ENCODE data around the gene MCF2L. TPM values are rescaled to one million over a fixed set of nuclear protein-coding genes. Genes with fewer than 3 reads are reported as not detected.

The MCF2L gene
- total and polyA plus RNA-seq, 7 donors = 9.1 to 40.5 (median 20.3) TPM

- peak in 1 of 2 donors; percentile 15 for DNase-seq
- WGBS, 3 donors = 83 to 92% (median 88%) methylated on average over 13 of the region's 13 CpGs
Observed at GRCh38 chr13:113090415-113090770, 121.4 kb downstream of the MCF2L start.

DNA sequence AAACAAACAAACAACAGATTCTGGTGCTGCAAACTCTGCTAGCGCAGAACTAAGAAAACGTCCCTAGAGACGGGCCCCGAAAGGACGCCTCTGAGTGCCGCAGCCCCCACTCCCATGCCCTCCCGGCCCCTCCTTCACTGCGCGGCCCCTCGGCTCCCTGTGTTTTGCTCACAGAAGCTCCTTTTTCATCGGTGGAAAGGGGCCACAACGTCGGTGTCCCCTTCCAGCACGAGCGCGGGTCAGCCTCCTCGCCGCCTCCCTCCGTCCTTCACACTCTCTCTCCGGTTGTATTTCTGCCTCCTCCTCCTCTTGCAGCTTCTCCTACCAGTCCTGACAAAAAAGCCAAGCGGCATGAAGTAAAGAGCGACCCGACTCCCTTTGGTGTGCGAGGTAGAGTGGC, 121.8 kb downstream of the MCF2L start:
- Histone ChIP-seq H3K9me3 (no peaks in the 10 kb centered on the region), H3K4me3 (no peak overlapping the region), H3K36me3 (ENCODE audit: insufficient read depth in 1 of 2, low read depth in 1 of 2) (peaks cover 0 to 3% of the 10 kb centered on the region in 2 donors), H3K4me1 (no peaks in the 10 kb centered on the region), H3K27ac (no peak overlapping the region), H3K27me3 (ENCODE audit: insufficient read depth in 3 of 3, low read length in 2 of 3) (peaks cover 0 to 2% (median 0%) of the 10 kb centered on the region in 3 donors)
- intact Hi-C loops (cut with DNase I) = no loop called here
- DNase-seq = peak in 1 of 2 donors; percentile 23
- WGBS, 3 donors = 86 to 95% (median 91%) methylated on average over 24 of the region's 24 CpGs
- ATAC-seq = no peak
- TF ChIP-seq, protein P1, sequence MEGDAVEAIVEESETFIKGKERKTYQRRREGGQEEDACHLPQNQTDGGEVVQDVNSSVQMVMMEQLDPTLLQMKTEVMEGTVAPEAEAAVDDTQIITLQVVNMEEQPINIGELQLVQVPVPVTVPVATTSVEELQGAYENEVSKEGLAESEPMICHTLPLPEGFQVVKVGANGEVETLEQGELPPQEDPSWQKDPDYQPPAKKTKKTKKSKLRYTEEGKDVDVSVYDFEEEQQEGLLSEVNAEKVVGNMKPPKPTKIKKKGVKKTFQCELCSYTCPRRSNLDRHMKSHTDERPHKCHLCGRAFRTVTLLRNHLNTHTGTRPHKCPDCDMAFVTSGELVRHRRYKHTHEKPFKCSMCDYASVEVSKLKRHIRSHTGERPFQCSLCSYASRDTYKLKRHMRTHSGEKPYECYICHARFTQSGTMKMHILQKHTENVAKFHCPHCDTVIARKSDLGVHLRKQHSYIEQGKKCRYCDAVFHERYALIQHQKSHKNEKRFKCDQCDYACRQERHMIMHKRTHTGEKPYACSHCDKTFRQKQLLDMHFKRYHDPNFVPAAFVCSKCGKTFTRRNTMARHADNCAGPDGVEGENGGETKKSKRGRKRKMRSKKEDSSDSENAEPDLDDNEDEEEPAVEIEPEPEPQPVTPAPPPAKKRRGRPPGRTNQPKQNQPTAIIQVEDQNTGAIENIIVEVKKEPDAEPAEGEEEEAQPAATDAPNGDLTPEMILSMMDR (IDR thresholded peaks at IDR 0.05) = no peak

More at GRCh38 chr13:113090415-113090770, 121.4 kb downstream of the MCF2L start:
- no peak overlapping the region for H3K27ac ChIP-seq
- no peaks in the 10 kb centered on the region for H3K4me1 ChIP-seq
- peaks cover 0 to 2% (median 0%) of the 10 kb centered on the region in 3 donors for H3K27me3 ChIP-seq (ENCODE audit: insufficient read depth in 3 of 3, low read length in 2 of 3)
- H3K36me3 ChIP-seq (ENCODE audit: insufficient read depth in 1 of 2, low read depth in 1 of 2) = peaks cover 0 to 3% of the 10 kb centered on the region in 2 donors
- TF ChIP-seq, protein P1 (IDR thresholded peaks at IDR 0.05) = no peak
- H3K9me3 ChIP-seq = no peaks in the 10 kb centered on the region
- no peak for ATAC-seq
- intact Hi-C loops (cut with DNase I) = no loop called here
- no peak overlapping the region for H3K4me3 ChIP-seq

DNA sequence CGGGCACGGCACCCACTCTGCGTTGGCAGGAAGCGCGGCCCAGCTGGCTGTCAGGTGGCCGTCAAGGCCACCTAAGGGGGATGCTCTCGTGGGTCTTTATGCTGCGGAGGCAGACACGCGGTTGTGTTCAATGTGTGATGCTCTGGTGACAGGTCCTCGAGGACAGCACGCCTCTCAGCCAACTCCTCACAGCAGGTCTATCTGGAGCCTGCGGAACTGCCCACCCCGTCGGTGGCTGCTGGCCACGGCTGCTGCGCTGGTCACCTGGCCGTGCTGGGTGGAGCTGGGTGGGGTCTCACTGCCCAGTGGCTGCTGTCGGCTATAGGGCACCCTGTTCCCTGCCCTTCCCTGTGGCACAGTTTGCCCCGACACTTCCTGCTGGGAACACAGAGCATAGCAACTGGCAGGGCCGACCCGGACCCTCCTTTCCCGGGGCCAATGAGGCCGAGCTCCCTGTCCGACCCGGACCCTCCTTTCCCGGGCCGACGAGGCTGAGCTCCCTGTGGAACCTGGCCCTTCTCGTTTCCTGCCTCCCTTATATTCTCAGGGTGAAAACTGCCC, 122.3 kb downstream of the MCF2L start:
- Histone ChIP-seq H3K4me1 (no peaks in the 10 kb centered on the region), H3K36me3 (ENCODE audit: insufficient read depth in 1 of 2, low read depth in 1 of 2) (peaks cover 0 to 3% of the 10 kb centered on the region in 2 donors), H3K27ac (no peak overlapping the region), H3K9me3 (no peaks in the 10 kb centered on the region), H3K4me3 (no peak overlapping the region), H3K27me3 (ENCODE audit: insufficient read depth in 3 of 3, low read length in 2 of 3) (peaks cover 0 to 5% (median 2%) of the 10 kb centered on the region in 3 donors)
- DNase-seq (peak in 1 of 2 donors; percentile 49), ATAC-seq (no peak)
- 83 to 91% (median 88%) methylated on average over 30 of the region's 30 CpGs for WGBS, 3 donors
- intact Hi-C loops (cut with DNase I) = no loop called here
- TF ChIP-seq, protein P1 (IDR thresholded peaks at IDR 0.05) = no peak

- H3K4me3 ChIP-seq = no peak overlapping the region
- peaks cover 0 to under 1% of the 10 kb centered on the region in 2 donors for H3K36me3 ChIP-seq (ENCODE audit: insufficient read depth in 1 of 2, low read depth in 1 of 2)
- intact Hi-C loops (cut with DNase I) = no loop called here
- peaks cover 0 to 11% (median 2%) of the 10 kb centered on the region in 3 donors for H3K27me3 ChIP-seq (ENCODE audit: insufficient read depth in 3 of 3, low read length in 2 of 3)
- TF ChIP-seq, protein P1 (IDR thresholded peaks at IDR 0.05) = no peak
- no peak overlapping the region for H3K27ac ChIP-seq
- H3K4me1 ChIP-seq = no peaks in the 10 kb centered on the region
- WGBS, 3 donors = 85 to 89% (median 87%) methylated on average over 33 of the region's 33 CpGs
- no peaks in the 10 kb centered on the region for H3K9me3 ChIP-seq
- ATAC-seq (no peak), DNase-seq (peak in 1 of 2 donors; percentile 45)
Observed at GRCh38 chr13:113091891-113092775, 123.1 kb downstream of the MCF2L start.

Data from psoas muscle (tissue), 8 donors.